HepG2 (cell line): ENCODE data around the gene DIMT1. TPM values are rescaled to one million over a fixed set of nuclear protein-coding genes. Genes with fewer than 3 reads are reported as not detected.

Source experiments
- BCL3 ChIP-seq: sonication (generic); formaldehyde crosslinking; IDR thresholded peaks from 2 replicates; pipeline ENCODE4 v1.5.1; 2020; ENCODE audit warnings: mild to moderate bottlenecking, missing genetic modification reagents, moderate library complexity
- E2F5 ChIP-seq: sonication (generic); formaldehyde crosslinking; conservative IDR thresholded peaks from 2 replicates; pipeline ENCODE4 v1.4.0; 2020; ENCODE audit warnings: missing genetic modification reagents
- EEA1 ChIP-seq: sonication (generic); formaldehyde crosslinking; IDR thresholded peaks from 2 replicates; pipeline ENCODE4 v1.5.1; 2020; ENCODE audit warnings: mild to moderate bottlenecking, missing genetic modification reagents, borderline replicate concordance
- HBP1 ChIP-seq: IDR thresholded peaks from 2 replicates; pipeline ENCODE4 v1.6.1; 2016; ENCODE audit warnings: low read depth, control low read depth
- MAF1 ChIP-seq: sonication (generic); formaldehyde crosslinking; IDR thresholded peaks from 2 replicates; pipeline ENCODE4 v1.5.0; 2020; ENCODE audit warnings: missing genetic modification reagents, borderline replicate concordance
- NAIF1 ChIP-seq: sonication (generic); formaldehyde crosslinking; IDR thresholded peaks from 2 replicates; pipeline ENCODE4 v1.5.0; 2020; ENCODE audit warnings: mild to moderate bottlenecking, missing genetic modification reagents, borderline replicate concordance
- PRDM10 ChIP-seq: sonication (generic); formaldehyde crosslinking; IDR thresholded peaks from 2 replicates; pipeline ENCODE4 v1.4.0; 2020; ENCODE audit warnings: low read depth, missing genetic modification reagents
- ZFP36L1 ChIP-seq: sonication (generic); formaldehyde crosslinking; IDR thresholded peaks from 2 replicates; pipeline ENCODE4 v1.8.0; 2022; ENCODE audit warnings: mild to moderate bottlenecking, missing genetic modification reagents, moderate library complexity
- ZFP37 ChIP-seq: sonication (generic); formaldehyde crosslinking; IDR thresholded peaks from 2 replicates; pipeline ENCODE4 v1.4.0; 2020; ENCODE audit warnings: missing genetic modification reagents, borderline replicate concordance
- ZFYVE20 ChIP-seq: sonication (generic); formaldehyde crosslinking; IDR thresholded peaks from 2 replicates; pipeline ENCODE4 v1.8.0; 2023; ENCODE audit warnings: low read depth, mild to moderate bottlenecking, moderate library complexity, missing genetic modification reagents, borderline replicate concordance
- ZNF333 ChIP-seq: sonication (generic); formaldehyde crosslinking; IDR thresholded peaks from 2 replicates; pipeline ENCODE4 v1.4.0; 2020; ENCODE audit warnings: mild to moderate bottlenecking, missing genetic modification reagents, borderline replicate concordance
- ZNF652 ChIP-seq: IDR thresholded peaks from 2 replicates; pipeline ENCODE4 v1.6.1; 2016; ENCODE audit warnings: low read depth, borderline replicate concordance
- ZNF691 ChIP-seq: sonication (generic); formaldehyde crosslinking; IDR thresholded peaks from 2 replicates; pipeline ENCODE4 v1.4.0; 2020; ENCODE audit warnings: missing genetic modification reagents, low read depth, mild to moderate bottlenecking, borderline replicate concordance
- ZSCAN21 ChIP-seq: sonication (generic); formaldehyde crosslinking; IDR thresholded peaks from 2 replicates; pipeline ENCODE4 v1.8.0; 2022; ENCODE audit warnings: mild to moderate bottlenecking, missing genetic modification reagents, moderate library complexity, borderline replicate concordance
- polyA plus RNA-seq, 8 experiments: library from polyadenylated mRNA; depleted of rRNA in 3 of 8; stranded (reverse) in 7 of 8; unstranded in 1 of 8; fragments of >200 nt; fragmentation: Illumina TruSeq in 4 of 8; extraction: Trizol in 4 of 8; gene quantifications; 2 replicates each; pipeline versions ENCODE4 v1.2.1 to v1.2.3, GENCODE V29; 2011 to 2016; ENCODE audit warnings: low read depth in 4 of 8, missing spikeins in 1 of 8, mixed read lengths in 1 of 8; ENCODE audit not compliant: insufficient read depth in 1 of 8
- total RNA-seq, 5 experiments: library from RNA; depleted of rRNA; stranded (reverse); fragments of >200 nt; fragmentation: Illumina TruSeq; extraction: Trizol; gene quantifications; 2 replicates each; pipeline ENCODE4 v1.2.3, GENCODE V29; 2016; ENCODE audit warnings: low read depth in 1 of 5
- TF ChIP-seq, protein P1 (sequence below): sonication (generic); formaldehyde crosslinking; IDR thresholded peaks from 2 replicates; pipeline ENCODE4 v1.5.0; 2020; ENCODE audit warnings: mild to moderate bottlenecking, missing genetic modification reagents

DIMT1 gene
- total and polyA plus RNA-seq, 2 of the 13 experiments (the other 11 are each of a cell fraction or from before 2014, with no cell fraction given): 16.1 to 35.2 TPM

- TF ChIP-seq PRDM10 (CRISPR knock-in tag) (peak; percentile 75; the same call in 1 of the 2 replicates), ZFP36L1 (peak; percentile 78), HBP1 (CRISPR knock-in tag) (peak; percentile 84), EEA1 (CRISPR knock-in tag) (peak; percentile 76; the same call in 1 of the 2 replicates), ZSCAN21 (peak; percentile 83), MAF1 (peak; percentile 58; the same call in 1 of the 2 replicates), NAIF1 (CRISPR knock-in tag) (peak; percentile 54), ZNF652 (peak; percentile 39), ZNF333 (CRISPR knock-in tag) (peak; percentile 81; the same call in 1 of the 2 replicates), ZNF691 (CRISPR knock-in tag) (peak; percentile 21; the same call in 1 of the 2 replicates), ZFP37 (CRISPR knock-in tag) (no peak; the same call in 1 of the 2 replicates), E2F5 (CRISPR knock-in tag) (0 out of 2 replicates have a peak, but pooled peaks have one; percentile 37), BCL3 (CRISPR knock-in tag) (peak; percentile 85; the same call in 1 of the 2 replicates), ZFYVE20 (CRISPR knock-in tag) (no peak)
- TF ChIP-seq, protein P1, sequence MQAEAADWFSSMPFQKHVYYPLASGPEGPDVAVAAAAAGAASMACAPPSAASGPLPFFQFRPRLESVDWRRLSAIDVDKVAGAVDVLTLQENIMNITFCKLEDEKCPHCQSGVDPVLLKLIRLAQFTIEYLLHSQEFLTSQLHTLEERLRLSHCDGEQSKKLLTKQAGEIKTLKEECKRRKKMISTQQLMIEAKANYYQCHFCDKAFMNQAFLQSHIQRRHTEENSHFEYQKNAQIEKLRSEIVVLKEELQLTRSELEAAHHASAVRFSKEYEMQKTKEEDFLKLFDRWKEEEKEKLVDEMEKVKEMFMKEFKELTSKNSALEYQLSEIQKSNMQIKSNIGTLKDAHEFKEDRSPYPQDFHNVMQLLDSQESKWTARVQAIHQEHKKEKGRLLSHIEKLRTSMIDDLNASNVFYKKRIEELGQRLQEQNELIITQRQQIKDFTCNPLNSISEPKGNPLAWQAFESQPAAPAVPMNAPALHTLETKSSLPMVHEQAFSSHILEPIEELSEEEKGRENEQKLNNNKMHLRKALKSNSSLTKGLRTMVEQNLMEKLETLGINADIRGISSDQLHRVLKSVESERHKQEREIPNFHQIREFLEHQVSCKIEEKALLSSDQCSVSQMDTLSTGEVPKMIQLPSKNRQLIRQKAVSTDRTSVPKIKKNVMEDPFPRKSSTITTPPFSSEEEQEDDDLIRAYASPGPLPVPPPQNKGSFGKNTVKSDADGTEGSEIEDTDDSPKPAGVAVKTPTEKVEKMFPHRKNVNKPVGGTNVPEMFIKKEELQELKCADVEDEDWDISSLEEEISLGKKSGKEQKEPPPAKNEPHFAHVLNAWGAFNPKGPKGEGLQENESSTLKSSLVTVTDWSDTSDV (CRISPR knock-in tag): peak; percentile 83; the same call in 1 of the 2 replicates
Observed at GRCh38 chr5:62403411-62404250, at the start of gene DIMT1 (continued).
